ENCODE data around the gene CDKL1. TPM values are rescaled to one million over a fixed set of nuclear protein-coding genes. Genes with fewer than 3 reads are reported as not detected.

CDKL1 gene
- total RNA-seq, 1 donor from 2014 or later = 1.3 TPM

DNA sequence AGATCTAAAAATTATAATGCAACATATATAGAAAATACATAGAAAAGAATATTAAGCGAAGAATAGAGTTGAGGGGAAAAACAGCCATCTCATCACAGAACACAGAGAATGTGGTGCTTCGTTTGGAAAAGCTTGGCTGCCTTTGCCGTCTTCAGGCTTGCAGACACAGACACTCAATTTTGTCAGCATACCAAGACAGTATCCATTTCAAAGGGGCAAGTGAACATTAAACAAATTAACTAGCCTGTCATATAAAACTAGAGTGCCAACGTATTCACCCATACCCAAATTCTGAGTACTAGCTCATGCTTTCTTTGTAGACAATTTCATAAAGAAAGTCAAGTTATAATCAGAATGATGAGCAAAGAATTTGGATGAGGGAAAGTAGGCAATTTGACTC is 44.1 kb downstream of the CDKL1 start:
- H3K4me3 Mint-ChIP-seq (ENCODE audit: low read depth) = no peak overlapping the region
- H3K27me3 Mint-ChIP-seq = peaks cover 3% of the 10 kb centered on the region
- H3K27ac Mint-ChIP-seq = no peak overlapping the region
- H3K4me1 Mint-ChIP-seq (ENCODE audit: low read depth) = no peaks in the 10 kb centered on the region
- DNase-seq (ENCODE audit: low spot score, unreplicated experiment) = no peak
- no peaks in the 10 kb centered on the region for H3K9me3 Mint-ChIP-seq (ENCODE audit: low read depth)
- H3K36me3 Mint-ChIP-seq (ENCODE audit: insufficient read depth) = no peaks in the 10 kb centered on the region
- TF ChIP-seq, protein P1, sequence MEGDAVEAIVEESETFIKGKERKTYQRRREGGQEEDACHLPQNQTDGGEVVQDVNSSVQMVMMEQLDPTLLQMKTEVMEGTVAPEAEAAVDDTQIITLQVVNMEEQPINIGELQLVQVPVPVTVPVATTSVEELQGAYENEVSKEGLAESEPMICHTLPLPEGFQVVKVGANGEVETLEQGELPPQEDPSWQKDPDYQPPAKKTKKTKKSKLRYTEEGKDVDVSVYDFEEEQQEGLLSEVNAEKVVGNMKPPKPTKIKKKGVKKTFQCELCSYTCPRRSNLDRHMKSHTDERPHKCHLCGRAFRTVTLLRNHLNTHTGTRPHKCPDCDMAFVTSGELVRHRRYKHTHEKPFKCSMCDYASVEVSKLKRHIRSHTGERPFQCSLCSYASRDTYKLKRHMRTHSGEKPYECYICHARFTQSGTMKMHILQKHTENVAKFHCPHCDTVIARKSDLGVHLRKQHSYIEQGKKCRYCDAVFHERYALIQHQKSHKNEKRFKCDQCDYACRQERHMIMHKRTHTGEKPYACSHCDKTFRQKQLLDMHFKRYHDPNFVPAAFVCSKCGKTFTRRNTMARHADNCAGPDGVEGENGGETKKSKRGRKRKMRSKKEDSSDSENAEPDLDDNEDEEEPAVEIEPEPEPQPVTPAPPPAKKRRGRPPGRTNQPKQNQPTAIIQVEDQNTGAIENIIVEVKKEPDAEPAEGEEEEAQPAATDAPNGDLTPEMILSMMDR (IDR thresholded peaks at IDR 0.05; ENCODE audit: unreplicated experiment) = no peak

- Mint-ChIP-seq H3K36me3 (ENCODE audit: insufficient read depth) (no peaks in the 10 kb centered on the region), H3K4me1 (ENCODE audit: low read depth) (no peaks in the 10 kb centered on the region), H3K9me3 (ENCODE audit: low read depth) (no peaks in the 10 kb centered on the region), H3K27me3 (peaks cover 7% of the 10 kb centered on the region), H3K27ac (no peak overlapping the region), H3K4me3 (ENCODE audit: low read depth) (no peak overlapping the region)
- no peak for DNase-seq (ENCODE audit: low spot score, unreplicated experiment)
- TF ChIP-seq, protein P1 (IDR thresholded peaks at IDR 0.05; ENCODE audit: unreplicated experiment) = no peak
Measured at GRCh38 chr14:50350975-50351374, 45.7 kb downstream of the CDKL1 start.

- Mint-ChIP-seq H3K9me3 (ENCODE audit: low read depth) (no peaks in the 10 kb centered on the region), H3K27ac (no peak overlapping the region), H3K27me3 (peaks cover 7% of the 10 kb centered on the region), H3K36me3 (ENCODE audit: insufficient read depth) (no peaks in the 10 kb centered on the region), H3K4me3 (ENCODE audit: low read depth) (no peak overlapping the region), H3K4me1 (ENCODE audit: low read depth) (no peaks in the 10 kb centered on the region)
- no peak for DNase-seq (ENCODE audit: low spot score, unreplicated experiment)
- TF ChIP-seq, protein P1 (IDR thresholded peaks at IDR 0.05; ENCODE audit: unreplicated experiment) = no peak
Measured at GRCh38 chr14:50348933-50349332, 47.7 kb downstream of the CDKL1 start.

DNA sequence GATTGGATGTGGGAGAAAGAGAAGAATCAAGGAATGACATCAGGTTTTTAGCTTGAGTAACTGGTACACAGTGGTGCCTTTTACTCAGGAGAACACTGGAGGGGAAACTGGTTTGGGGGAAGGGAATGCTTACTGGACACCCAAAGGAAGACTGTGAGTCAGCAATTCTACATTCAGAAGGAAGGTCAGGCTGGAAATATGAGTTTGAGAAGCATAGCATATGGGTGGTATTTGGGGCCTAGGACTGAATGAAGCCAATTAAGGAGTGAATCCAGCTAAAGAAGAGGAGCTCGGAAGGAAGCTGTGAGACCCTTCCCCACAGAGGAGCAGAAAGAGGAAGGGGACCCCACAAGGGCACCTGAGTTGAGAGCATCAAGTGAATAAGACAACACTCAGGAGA is 49.2 kb downstream of the CDKL1 start:
- H3K27me3 Mint-ChIP-seq = peaks cover 9% of the 10 kb centered on the region
- TF ChIP-seq, protein P1 (IDR thresholded peaks at IDR 0.05; ENCODE audit: unreplicated experiment) = no peak
- H3K4me3 Mint-ChIP-seq (ENCODE audit: low read depth) = no peak overlapping the region
- peaks cover 3% of the 10 kb centered on the region for H3K4me1 Mint-ChIP-seq (ENCODE audit: low read depth)
- H3K9me3 Mint-ChIP-seq (ENCODE audit: low read depth) = no peaks in the 10 kb centered on the region
- DNase-seq (ENCODE audit: low spot score, unreplicated experiment) = no peak
- H3K36me3 Mint-ChIP-seq (ENCODE audit: insufficient read depth) = no peaks in the 10 kb centered on the region
- H3K27ac Mint-ChIP-seq = no peak overlapping the region

- H3K27me3 Mint-ChIP-seq = peaks cover 9% of the 10 kb centered on the region
Measured at GRCh38 chr14:50345846-50346422, 50.7 kb downstream of the CDKL1 start.

More at GRCh38 chr14:50345846-50346422, 50.7 kb downstream of the CDKL1 start:
- Mint-ChIP-seq H3K27ac (no peak overlapping the region), H3K36me3 (ENCODE audit: insufficient read depth) (no peaks in the 10 kb centered on the region), H3K4me1 (ENCODE audit: low read depth) (peaks cover 4% of the 10 kb centered on the region), H3K9me3 (ENCODE audit: low read depth) (no peaks in the 10 kb centered on the region), H3K4me3 (ENCODE audit: low read depth) (no peak overlapping the region)
- no peak for DNase-seq (ENCODE audit: low spot score, unreplicated experiment)
- TF ChIP-seq, protein P1 (IDR thresholded peaks at IDR 0.05; ENCODE audit: unreplicated experiment) = no peak

Measured in progenitor cell of endocrine pancreas (in vitro differentiated cells).